Stimulated activated CD8-positive, alpha-beta memory T cell treated with anti-CD3 and anti-CD28 coated beads, Interleukin-15, amount 100 ng/mL, for 1 hour (primary cell): ENCODE data around the gene HOXC6.
A peak's percentile ranks its signal among the peaks of the same experiment; 100 is the strongest.

Source experiments
- DNase-seq: peaks from one replicate; pipeline ENCODE4 v3.0.0-alpha.2; 2020; ENCODE audit warnings: low read depth

The HOXC6 gene

DNA sequence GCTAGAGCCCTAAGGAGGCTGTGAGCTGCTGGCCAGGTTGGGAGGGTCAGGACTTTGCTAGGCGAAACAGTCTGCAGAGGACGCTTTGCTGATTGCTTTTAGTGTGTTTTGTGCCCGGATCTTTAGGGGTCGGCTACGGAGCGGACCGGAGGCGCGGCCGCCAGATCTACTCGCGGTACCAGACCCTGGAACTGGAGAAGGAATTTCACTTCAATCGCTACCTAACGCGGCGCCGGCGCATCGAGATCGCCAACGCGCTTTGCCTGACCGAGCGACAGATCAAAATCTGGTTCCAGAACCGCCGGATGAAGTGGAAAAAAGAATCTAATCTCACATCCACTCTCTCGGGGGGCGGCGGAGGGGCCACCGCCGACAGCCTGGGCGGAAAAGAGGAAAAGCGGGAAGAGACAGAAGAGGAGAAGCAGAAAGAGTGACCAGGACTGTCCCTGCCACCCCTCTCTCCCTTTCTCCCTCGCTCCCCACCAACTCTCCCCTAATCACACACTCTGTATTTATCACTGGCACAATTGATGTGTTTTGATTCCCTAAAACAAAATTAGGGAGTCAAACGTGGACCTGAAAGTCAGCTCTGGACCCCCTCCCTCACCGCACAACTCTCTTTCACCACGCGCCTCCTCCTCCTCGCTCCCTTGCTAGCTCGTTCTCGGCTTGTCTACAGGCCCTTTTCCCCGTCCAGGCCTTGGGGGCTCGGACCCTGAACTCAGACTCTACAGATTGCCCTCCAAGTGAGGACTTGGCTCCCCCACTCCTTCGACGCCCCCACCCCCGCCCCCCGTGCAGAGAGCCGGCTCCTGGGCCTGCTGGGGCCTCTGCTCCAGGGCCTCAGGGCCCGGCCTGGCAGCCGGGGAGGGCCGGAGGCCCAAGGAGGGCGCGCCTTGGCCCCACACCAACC, 1.5 kb downstream of the HOXC6 start:
- DNase-seq = no peak

DNA sequence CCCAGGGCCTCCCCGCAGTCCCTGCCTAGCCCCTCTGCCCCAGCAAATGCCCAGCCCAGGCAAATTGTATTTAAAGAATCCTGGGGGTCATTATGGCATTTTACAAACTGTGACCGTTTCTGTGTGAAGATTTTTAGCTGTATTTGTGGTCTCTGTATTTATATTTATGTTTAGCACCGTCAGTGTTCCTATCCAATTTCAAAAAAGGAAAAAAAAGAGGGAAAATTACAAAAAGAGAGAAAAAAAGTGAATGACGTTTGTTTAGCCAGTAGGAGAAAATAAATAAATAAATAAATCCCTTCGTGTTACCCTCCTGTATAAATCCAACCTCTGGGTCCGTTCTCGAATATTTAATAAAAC, 2.2 kb downstream of the HOXC6 start:
- DNase-seq = no peak

DNA sequence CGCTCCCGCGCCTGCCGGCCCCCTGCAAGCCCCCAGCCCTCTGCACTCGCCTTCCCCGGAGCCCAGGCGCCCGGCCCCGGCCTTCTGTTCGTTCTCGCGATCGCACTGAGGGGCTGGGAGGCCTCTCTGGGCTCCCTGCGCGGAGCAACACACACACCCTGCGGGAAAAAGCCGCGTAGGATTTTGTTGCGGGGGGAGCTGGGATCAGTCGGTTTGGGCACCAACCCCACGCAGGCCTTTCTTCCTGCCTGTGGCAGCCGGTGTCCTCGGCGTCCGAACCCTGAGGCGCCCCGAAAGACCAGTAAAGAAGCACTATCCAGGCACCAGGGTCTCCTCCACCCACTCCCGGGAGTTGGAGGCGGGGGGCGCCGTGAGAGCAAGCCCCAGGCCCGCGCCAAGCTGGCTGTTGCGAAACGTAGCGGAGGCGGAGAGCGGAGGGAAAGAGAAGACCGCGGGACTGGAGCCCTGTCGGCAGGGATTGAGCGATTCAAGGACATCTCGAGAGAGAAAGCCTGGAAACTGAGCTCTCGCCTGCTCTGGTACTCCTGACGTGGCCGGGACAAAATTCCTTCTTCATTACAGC, 2.7 kb downstream of the HOXC6 start:
- no peak for DNase-seq

DNA sequence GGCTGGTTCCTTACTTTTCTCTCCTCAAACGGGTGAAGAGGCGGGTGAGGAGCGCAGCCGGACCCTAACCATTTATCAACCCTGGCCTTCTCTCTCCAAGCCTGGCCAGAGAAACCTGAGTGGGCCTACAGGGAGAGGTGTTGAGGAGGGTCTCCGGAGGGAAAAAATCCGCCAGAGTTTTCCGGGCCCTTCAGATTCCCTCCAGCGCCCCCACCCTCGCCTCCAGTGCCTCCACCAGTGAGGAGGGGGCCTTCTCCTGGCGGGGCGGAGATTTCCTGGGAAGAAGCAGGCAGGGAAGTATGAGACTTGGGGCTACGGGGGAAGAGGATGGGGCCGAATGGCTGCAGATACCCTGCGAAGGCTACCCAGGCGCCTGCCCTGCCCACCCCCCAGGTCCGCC, 3.2 kb downstream of the HOXC6 start:
- no peak for DNase-seq

DNA sequence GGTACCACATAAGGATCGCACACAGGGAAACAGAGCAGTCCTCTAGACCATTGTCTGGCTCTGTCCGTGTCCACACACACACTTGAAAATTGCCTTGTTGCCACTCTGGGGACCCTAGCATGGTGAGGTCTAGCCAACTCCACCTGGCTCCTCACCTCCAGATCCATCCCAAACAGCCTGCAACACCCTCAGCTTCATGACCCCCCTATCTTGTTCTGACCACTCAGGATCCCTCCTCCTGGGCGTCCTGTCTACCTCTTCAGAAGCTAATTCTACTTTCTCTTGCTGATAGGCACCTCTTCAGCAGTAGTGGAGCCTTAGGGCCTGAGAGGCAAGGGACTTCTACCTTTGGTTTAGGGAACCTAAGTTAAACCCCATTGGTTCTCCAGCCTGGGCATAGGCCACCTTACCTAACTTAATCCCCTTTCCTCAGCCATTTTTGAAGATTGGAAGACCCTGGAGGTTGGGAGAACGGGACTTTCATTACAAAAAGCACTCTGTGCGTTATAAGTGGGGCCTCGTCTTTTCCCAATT, 3.9 kb downstream of the HOXC6 start:
- DNase-seq = no peak

DNA sequence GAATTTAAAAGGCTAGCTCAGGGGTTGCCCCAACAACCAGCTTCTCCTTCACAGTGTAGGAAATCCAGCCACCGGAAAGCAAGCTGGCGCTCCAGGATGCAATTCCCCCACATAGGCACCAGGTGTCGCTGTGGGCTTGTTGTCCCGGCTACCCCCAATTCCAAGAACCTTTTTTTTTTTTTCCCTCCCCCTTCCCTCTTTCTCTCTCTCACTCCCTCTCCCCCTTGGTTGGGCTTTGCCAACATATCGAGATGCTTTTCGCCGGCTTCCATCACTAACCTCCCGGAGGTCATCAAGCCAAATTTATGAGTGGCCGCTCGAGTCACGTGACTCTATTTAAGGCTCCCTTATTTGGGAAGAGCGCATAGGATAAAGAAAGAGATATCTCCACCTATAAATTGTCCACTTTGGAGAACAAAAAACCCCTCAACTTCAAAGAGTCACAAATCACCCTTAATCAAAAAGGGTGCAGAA, 4.4 kb downstream of the HOXC6 start, which contains the start of gene HOXC5:
HOXC5 (plus strand) TSS at position 424 of the 474 bp plus-strand sequence. CDS start 73 bp downstream, outside the sequence.
- peak; percentile 40 for DNase-seq

DNA sequence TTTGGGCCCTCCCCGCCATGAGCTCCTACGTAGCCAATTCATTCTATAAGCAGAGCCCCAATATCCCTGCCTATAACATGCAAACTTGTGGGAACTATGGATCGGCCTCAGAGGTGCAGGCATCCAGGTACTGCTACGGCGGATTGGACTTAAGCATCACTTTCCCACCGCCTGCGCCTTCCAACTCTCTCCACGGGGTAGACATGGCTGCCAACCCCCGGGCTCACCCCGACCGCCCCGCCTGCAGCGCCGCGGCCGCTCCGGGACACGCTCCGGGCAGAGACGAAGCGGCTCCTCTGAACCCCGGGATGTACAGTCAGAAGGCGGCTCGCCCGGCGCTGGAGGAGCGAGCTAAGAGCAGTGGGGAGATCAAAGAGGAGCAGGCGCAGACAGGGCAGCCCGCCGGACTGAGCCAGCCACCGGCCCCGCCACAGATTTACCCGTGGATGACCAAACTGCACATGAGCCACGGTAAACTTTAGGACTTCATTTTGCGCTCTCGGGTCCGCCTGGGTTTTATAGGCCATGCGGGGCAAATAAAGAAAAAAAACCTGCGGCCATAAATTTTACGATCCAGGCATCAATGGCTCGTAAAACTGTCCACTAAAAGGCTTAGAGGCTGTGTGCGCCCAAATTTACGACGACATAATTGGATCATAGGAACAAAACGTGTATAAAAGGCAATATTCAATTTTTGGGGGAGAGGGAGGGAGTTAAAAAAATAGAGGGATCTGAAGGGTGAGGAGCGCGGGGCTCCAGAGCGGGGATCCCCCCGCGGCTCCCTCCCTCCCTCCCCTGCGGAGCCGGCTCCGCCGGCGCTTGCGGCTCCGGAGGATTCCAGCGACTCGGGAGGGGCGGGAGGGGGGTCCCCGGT, 5.1 kb downstream of the HOXC6 start:
- DNase-seq = no peak

DNA sequence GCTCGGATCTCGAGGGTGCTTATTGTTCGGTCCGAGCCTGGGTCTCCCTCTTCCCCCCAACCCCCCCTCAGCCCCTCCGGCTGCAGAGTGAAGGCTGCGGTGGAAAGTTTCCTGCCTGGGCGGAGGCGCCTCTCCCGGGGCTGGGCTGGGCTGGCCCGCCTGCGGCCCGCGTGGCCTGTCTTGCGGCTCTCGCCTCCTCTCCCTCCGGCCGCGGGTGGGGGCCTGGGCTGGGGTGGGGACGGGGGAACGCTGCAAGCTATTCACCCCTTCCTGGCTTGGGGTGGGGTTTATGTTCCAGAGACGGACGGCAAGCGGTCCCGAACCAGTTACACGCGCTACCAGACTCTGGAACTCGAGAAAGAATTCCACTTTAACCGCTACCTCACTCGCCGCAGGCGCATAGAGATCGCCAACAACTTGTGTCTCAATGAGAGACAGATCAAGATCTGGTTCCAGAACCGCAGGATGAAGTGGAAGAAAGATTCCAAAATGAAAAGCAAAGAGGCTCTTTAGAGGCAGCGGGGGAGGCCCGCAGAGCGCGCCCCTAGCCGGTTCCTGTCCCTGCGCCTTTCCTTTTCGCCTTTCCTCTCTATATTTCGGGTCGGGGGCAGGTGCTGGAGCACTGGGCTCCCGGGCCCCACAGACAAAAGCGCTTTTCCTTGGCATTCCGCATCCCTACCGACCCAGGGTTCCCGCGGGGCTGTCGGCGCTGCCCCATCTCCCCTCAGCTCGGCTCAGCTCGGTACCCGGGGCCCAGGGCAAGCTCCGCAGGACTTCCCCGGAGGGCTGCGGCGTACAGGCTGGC, 5.9 kb downstream of the HOXC6 start:
- DNase-seq = no peak

DNA sequence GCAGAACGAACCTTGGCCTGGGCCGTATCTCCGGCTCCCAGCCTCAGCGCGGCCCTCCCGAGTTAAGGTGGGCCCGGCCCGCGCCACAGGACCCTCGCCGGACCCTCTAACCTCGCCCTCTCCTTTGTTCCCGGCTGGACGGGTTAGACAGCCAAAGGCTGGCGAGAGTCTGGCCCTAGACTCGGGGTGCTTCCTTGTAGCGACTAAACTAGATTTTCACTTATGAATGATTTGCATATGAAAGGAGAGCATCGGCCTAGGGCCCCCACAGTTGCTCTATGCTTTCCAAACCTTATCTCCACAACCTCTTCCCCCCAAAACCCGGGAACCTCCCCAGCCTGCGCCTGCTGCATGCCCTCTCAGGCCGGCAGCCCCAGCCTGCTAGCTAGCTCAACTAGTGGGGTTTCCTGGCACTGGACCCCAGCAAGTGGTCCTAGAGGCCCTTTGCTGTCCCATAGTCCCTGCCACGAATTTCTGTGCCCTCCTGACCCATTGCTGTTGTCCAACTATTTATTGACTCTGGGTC, 6.6 kb downstream of the HOXC6 start:
- DNase-seq = no peak

DNA sequence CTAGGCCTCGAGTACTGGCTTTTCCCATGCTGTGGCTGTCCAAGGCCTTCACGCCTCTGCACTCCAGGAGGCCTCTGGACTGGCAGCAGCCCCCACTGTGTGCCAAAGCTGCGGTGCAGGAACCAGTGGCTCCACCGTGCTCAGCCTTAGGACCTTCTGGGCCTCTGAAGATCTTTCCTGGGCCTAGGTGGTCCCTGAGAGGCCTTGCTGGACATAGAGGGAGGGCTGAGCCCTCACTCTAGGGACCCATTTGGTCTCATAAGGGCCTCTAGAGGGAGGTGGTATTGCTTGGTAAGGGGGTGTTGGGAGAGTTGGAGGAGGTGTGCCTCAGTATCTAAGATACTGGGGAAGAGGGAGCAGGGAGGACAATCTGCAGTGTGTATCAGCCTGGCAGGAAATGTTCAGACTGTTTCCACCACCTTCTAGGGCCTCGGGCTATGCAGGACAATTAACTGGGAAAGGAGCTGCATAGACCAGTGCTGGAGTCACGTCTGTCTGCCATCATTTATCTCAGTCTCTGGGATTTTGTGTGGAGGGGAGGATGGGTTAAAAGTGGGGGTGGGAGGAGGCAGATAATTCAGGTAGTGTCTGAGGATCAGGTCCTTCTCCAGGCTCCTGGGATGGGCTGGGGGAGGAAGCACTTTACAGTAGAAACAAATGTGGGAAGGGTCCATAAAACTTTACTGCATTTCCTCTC, 7.5 kb downstream of the HOXC6 start:
- DNase-seq = no peak

DNA sequence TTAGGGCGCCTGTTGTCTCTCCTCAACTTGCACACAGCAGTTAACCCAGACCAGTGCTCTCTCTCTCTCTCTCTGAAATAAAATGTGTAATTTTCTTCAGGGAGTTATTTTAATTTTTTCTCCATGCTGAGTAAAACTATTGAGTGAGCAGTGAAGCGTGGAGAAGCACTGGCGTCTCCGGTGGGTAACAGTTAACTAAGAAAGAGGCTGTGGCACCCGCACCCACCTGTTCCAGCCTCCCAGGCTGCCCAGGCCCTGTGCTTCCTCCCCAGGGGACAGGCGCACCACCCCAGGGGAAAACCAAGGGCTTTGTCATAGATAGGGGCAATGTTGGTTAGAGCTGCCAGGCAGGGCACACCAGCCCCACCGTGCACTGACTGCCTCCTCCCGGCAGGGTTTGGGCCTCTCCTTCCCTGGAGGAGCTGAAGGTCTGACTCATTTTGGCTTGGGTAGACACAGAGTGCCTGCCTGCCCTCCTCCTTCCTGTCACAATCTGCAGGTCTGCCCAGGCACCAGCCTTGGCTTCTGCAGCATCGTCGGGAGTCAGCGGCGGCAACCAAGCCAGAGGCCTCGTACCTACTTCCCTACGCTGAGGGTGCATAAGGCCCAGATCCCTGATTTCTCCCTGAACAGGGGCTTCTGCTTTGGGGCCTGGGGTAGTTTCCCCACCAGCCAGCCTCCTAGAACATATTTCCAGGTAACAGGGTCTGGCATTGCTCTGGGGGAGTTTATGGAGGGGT, 8.6 kb downstream of the HOXC6 start:
- no peak for DNase-seq

DNA sequence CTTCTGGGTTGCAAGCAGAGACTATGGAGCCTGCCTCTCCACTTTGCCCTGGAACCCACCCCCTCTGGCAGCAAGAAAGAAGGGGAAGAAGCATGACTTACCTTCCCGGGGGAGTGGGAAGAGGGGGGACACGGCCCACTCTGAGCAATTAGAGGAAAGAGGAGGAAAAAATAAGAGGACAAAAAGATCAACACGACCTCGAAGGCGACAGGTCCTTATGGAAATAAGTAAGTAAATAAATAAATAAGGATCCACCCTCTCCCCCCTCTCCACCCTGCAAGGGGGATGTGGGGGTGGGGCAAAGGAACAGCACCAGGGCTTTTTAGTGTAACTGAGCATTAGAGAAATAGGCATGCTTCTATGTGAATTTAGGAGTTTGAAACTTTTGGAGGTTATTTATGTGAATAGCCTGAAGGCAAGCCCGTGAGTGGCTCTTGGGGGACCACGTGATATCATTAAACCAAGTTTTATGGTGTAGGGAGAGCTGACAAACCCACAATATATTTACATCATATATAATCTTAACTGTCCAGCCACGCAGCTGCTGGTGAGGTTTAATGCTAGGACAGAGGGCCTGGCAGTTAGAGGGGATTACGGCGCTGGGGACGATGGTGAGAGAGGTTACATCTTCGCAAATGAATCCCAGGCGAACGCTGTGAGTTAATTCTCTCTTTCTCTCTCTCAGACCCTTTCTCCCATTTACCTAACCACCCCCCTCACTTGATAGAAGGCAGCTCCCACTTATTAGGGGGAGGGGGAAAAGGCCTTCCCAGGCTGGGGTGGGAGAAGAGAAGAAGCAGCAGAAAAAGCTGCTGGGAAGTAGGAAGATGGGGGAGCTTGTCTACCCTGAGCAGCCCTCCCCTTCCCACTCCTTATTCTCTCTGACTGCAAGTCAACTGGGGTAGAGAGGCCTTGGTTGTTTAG, 9.4 kb downstream of the HOXC6 start:
- DNase-seq = no peak

DNA sequence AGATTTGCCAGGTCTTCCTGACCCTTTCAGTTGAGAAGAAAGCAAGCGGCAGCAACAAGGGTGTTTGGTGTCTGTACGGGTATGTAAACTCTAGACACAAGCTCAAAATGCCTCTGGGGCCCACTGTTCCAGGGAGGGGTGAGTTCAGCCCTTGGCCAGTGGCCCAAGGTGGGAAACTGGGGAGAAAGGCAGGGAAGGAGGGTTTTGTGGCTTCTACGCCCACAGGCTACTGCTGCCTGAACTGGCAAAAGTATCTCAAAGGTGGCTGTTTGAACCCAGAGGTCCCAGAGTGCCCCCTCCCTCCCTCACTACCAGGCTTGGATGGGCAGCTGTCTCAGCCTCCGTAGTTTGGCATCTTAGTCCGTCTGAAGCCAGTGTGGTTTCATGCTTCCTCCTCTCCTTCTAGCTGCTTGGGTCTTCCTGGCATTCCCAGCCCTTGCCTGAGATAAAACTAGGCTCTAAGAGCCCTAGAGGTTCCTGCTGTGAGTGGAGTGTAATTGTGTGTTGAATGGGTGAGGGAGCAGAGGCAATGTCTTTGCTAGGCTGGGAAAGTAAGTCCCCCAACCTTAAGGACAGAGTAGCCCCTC, 10.1 kb downstream of the HOXC6 start:
- no peak for DNase-seq

DNA sequence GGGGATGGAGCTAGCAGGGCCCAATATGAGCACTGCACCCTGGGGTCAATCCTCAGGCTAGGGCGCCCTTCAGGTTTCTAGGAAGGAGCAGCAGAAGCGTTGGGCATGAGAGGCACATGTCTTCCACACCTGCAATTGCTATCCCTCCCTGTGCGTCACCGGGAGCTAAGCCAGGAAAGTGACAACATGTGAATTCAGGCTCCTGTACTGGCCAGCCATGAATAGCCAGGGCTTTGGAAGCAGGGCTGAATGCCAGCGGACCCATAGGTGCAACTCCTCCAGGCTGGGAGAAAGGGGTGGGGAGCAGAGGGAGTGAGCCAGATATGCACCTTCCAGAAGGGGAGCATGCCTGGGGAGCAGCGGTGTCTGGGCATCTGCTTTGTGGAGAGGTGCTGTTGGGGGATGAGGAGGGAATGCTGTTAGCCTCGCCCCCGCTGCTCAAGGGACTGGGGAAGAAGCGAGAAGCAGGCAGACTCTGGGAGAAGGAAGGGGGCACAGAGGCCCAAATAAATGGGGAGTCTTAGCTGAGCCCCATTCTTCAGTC, 10.7 kb downstream of the HOXC6 start:
- no peak for DNase-seq

DNA sequence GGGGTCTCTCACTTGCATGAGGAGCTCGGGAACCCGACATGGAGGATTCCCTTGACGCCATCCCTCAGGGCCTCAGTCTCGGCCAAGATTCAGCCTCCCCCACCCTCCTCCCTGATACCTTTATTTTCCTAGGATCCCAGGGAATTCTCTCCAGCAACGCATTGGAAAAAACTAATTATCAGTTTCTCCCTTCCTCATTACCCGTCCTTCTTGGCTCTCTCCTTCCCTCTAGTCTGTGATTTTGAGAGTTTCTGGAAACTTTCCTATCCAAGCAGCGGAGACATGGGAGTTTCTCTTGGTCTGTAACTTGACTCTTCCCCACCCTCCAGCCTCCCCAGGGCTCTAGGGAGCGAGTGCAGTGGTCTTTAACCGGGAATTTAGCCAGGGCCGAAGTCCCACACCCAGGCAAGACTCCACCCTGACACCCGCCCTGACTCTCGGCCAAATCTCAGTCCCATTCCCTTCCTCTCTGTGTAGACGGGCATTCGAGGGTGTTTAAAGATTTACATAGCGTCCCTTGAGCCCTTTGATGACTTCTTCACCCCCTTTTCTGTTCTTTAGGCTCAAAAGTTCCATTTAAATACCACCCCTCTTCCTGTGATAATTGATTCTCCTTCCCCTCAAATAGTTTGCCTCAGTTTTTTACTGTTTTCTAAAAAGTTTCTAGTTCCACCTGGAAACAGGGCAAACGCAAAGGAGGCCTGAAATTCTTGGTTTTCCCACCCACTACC, 11.3 kb downstream of the HOXC6 start:
- no peak for DNase-seq

DNA sequence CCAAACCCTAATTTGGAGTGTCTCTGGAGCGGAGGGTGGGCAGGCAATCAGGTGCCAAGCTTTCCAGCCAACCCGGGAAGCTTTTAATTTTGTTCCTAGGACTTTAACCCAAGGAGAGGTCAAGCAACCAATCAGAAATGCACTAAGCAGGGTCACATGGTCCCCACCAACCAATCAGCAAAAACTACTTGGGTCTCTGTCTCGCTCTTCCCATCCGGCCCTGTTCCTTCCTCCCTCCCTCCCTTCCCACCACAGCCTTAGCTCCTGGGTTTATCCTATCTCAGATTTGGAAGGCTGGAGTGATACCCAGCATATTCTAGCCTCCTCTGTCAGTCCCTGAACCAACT, 11.9 kb downstream of the HOXC6 start:
- DNase-seq = no peak

DNA sequence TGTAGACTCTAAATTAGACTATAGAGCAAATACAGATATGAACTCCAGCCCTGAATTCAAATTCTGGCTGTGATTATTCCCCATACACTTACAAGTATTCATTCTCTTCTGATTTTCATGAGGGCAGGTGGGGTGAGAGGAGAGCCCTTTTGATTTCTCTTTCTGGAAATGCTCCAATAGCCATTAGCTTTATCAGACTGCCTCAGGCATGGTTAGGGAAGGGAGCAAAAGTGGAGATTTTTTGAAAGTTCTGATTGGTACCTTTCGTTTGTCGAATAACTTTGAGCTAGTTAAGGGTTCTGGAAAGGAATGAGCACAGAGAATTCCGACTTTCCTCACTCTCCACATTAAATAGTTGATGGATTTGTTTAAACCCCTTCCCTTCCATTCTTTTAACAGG, 12.4 kb downstream of the HOXC6 start:
- DNase-seq = no peak
